ENCODE measurements around the gene RANBP2. TPM values are rescaled to one million over a fixed set of nuclear protein-coding genes. Genes with fewer than 3 reads are reported as not detected.
A peak's percentile ranks its signal among the peaks of the same experiment; 100 is the strongest.

The RANBP2 gene
- total RNA-seq, 1 experiment from 2014 or later, result 90.4 TPM

- peak; percentile 54; the same call in 1 of the 2 replicates for TF ChIP-seq ZNF416 (CRISPR knock-in tag; IDR thresholded peaks at IDR 0.05)
- TF ChIP-seq ZNF219 (CRISPR knock-in tag; IDR thresholded peaks at IDR 0.05; ENCODE audit: borderline replicate concordance), result no peak
- no peak for TF ChIP-seq ZBTB43 (CRISPR knock-in tag; IDR thresholded peaks at IDR 0.05)
- no peak for TF ChIP-seq ZNF263 (CRISPR knock-in tag; IDR thresholded peaks at IDR 0.05; ENCODE audit: low read depth)
- TF ChIP-seq ZSCAN18 (CRISPR knock-in tag; IDR thresholded peaks at IDR 0.05), result no peak
- TF ChIP-seq CBFB (CRISPR knock-in tag; IDR thresholded peaks at IDR 0.05; ENCODE audit: low read depth), result 0 out of 2 replicates have a peak, but pooled peaks have one; percentile 68
- peak; percentile 76 for TF ChIP-seq SP1 (CRISPR knock-in tag; conservative IDR thresholded peaks at IDR 0.05)
- TF ChIP-seq HMGXB4 (CRISPR knock-in tag; IDR thresholded peaks at IDR 0.05), result peak; percentile 91
- TF ChIP-seq EMX1 (CRISPR knock-in tag; IDR thresholded peaks at IDR 0.05), result peak; percentile 73
- peak; percentile 89 for TF ChIP-seq CREM (CRISPR knock-in tag; IDR thresholded peaks at IDR 0.05)
- TF ChIP-seq STAT6 (CRISPR knock-in tag; conservative IDR thresholded peaks at IDR 0.05; ENCODE audit: low read depth), result no peak
- no peak; the same call in 1 of the 2 replicates for TF ChIP-seq PRRX2 (CRISPR knock-in tag; IDR thresholded peaks at IDR 0.05)
- no peak for TF ChIP-seq TEAD4 (CRISPR knock-in tag; IDR thresholded peaks at IDR 0.05)
- 0 out of 2 replicates have a peak, but pooled peaks have one; percentile 85 for TF ChIP-seq ZNF671 (CRISPR knock-in tag; IDR thresholded peaks at IDR 0.05)
- TF ChIP-seq IRF2 (CRISPR knock-in tag; IDR thresholded peaks at IDR 0.05; ENCODE audit: borderline replicate concordance, low read depth), result no peak
- no peak for TF ChIP-seq ATF1 (CRISPR knock-in tag; IDR thresholded peaks at IDR 0.05)
- peak; percentile 71; the same call in 1 of the 2 replicates for TF ChIP-seq ZNF138 (CRISPR knock-in tag; conservative IDR thresholded peaks at IDR 0.05)
- TF ChIP-seq GABPB1 (CRISPR knock-in tag; IDR thresholded peaks at IDR 0.05), result peak; percentile 61; the same call in 1 of the 2 replicates
- TF ChIP-seq NFE2L1 (CRISPR knock-in tag; IDR thresholded peaks at IDR 0.05), result no peak; the same call in 1 of the 2 replicates
- no peak for TF ChIP-seq FOXJ3 (CRISPR knock-in tag; IDR thresholded peaks at IDR 0.05; ENCODE audit: borderline replicate concordance)
- peak; percentile 87 for TF ChIP-seq MAX (CRISPR knock-in tag; IDR thresholded peaks at IDR 0.05)
- no peak for TF ChIP-seq E2F4 (CRISPR knock-in tag; IDR thresholded peaks at IDR 0.05; ENCODE audit: borderline replicate concordance, low read depth)
- peak; percentile 73; the same call in 1 of the 2 replicates for TF ChIP-seq FOXP1 (CRISPR knock-in tag; IDR thresholded peaks at IDR 0.05; ENCODE audit: borderline replicate concordance)
- TF ChIP-seq IRF1 (CRISPR knock-in tag; IDR thresholded peaks at IDR 0.05), result no peak
Observed at GRCh38 chr2:108786354-108787215, 67.3 kb downstream of the RANBP2 start, which contains the start of gene CCDC138 (continued).
